GM21717 (cell line): ENCODE measurements around the gene SAMD11.
"Not testable (repeated sequence)": the region's sequence is repeated elsewhere in the genome, so short reads cannot be mapped to it uniquely, and the experiment has no call there.

Experiments
- ATAC-seq: cut with Tn5 transposase; IDR thresholded peaks from one replicate; pipeline ENCODE4 v1.9.1; 2021; ENCODE audit warnings: mild to moderate bottlenecking, moderate library complexity; ENCODE audit not compliant: unreplicated experiment

The SAMD11 gene

DNA sequence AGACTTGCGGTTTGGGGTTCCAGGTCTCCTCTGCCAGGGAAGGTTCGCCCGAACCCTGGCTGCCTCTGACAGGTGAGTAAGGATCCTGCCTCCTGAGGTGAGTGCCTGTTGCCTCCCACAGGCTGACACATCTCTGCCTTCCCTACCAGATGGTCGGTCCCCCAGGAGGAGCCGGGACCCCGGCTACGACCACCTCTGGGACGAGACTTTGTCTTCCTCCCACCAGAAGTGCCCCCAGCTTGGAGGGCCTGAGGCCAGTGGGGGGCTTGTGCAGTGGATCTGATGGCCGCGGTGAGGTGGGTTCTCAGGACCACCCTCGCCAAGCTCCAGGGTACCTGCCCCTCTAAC is 50.5 kb downstream of the SAMD11 start:
- ATAC-seq = no peak

DNA sequence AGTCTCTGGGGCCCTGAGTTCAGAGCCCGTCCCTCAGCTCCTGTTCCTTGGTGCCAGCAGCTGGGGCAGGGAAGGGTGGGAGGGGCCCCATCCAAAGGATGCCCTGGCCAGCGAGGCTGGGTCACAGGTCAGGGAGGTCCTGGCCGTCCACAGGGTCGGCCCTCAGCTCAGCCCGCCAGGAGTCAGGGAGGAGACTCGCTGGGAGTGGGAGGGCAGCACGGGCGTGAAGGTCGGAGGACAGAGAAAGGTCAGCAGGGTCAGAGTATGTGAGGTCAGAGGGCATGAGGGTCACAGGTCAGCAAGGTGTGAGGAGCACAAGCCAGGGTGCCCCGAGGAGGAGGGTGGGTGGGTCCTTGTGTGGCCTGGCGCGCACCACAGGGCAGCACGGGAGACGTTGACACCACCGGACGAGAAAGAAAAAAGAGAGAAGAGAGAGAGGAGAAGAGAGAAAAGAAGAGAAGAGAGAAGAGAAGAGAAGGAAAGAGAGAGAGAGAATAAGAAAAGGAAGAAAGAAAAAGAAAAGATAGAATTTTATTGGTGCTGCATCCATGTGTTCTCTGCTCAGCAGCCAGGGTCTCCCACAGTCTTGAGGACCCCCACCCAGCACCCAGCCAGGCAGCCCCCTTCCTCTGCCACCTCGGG is 51.1 kb downstream of the SAMD11 start:
- ATAC-seq = no peak

DNA sequence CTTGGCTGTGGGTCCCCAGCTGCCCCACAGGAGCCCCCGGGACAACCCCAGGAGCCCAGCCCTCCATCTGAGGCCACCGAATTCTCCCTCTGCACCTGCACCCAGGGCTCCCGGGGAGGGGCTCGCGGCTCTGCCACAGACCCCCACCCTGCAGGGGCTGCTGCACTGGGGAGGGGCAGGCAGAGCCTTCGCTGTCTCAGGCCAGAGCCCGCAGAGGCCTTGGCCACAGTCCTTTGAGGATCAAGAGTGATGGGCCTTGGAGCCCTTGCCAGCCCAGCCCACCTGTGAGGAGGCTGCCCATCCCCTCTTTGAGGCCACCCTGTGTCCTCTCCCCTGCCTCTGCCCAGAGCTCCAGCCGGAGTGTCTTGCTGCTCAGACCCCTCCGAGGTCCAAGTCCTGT is 51.6 kb downstream of the SAMD11 start:
- ATAC-seq = no peak

DNA sequence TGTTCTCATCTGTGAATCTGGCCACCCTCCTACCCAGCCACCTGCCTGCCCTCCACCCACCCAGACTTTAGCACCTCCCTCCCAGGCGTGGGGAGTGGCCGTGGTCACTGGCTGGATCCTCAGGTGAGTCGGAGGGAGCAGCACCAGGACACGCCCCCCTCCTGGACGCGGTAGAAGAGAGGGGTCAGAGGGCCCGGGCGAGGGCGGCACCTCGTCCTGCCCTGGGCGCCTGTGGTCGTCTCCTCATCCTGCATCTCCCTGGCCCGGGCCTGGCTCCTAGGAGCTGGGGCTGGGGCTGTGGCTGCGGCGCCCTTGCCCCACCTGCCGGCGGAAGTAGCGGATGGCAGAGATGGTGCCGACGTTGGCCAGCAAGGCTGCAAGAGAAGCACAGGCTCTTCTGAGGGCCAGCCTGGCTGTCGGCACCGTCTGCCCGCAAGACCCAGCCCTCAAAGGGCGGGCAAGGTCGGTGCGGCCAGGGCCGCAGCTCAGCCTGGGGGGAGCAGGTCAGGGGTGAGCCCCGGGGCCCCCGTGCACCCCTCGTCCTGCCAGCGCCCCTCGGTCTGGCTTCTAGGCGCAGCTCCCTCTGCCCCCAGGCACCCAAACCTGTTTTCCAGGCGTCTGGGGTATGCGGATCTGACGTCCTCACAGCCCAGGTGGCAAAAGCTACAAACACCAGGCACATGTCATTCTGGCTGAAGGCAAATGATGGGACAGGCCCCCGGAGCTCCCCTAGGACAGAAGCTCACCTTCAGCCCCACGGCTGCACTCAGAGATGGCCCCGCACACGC is 52.4 kb downstream of the SAMD11 start:
- no peak for ATAC-seq

DNA sequence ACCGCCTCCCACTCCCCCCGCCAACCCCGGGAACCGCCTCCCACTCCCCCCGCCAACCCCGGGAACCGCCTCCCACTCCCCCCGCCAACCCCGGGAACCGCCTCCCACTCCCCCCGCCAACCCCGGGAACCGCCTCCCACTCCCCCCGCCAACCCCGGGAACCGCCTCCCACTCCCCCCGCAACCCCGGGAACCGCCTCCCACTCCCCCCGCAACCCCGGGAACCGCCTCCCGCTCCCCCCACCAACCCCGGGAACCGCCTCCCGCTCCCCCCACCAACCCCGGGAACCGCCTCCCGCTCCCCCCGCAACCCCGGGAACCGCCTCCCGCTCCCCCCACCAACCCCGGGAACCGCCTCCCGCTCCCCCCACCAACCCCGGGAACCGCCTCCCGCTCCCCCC is 53.1 kb downstream of the SAMD11 start:
- ATAC-seq = not testable (repeated sequence)

DNA sequence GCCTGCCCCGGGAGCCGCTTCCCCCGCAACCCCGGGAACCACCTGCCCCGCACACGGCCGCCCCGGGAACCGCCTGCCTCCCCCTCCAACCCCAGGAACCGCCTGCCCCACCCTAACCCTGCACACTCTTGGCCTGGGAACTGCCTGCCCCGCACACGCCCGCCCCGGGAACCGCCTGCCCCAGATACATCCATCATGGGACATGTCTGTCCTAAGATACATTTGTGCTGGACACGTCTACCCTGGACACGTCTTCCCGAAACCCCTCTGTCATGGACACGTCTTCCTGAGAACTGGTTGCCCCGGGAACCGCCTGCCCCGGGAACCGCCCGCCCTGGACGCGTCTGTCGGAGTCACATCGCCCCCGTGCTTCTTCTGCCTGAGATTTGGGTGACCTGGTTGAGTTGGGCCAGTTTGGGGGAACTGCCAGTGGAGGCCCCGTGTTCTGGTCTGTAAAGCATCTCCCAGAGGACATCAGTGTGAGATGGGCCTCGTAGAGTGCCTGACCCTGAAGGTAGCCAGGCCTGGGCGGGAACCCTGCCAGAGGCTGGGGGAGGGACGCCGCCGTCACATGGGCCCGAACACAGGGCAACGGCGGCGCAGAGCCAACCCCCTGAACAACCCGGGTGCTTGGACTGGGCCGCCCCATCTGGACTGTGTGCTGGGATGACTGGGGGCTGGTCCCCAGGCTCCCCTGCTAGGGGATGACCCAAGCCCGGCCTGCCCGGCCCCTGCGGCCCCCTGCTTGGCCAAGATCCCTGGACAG is 54.5 kb downstream of the SAMD11 start:
- no peak for ATAC-seq

DNA sequence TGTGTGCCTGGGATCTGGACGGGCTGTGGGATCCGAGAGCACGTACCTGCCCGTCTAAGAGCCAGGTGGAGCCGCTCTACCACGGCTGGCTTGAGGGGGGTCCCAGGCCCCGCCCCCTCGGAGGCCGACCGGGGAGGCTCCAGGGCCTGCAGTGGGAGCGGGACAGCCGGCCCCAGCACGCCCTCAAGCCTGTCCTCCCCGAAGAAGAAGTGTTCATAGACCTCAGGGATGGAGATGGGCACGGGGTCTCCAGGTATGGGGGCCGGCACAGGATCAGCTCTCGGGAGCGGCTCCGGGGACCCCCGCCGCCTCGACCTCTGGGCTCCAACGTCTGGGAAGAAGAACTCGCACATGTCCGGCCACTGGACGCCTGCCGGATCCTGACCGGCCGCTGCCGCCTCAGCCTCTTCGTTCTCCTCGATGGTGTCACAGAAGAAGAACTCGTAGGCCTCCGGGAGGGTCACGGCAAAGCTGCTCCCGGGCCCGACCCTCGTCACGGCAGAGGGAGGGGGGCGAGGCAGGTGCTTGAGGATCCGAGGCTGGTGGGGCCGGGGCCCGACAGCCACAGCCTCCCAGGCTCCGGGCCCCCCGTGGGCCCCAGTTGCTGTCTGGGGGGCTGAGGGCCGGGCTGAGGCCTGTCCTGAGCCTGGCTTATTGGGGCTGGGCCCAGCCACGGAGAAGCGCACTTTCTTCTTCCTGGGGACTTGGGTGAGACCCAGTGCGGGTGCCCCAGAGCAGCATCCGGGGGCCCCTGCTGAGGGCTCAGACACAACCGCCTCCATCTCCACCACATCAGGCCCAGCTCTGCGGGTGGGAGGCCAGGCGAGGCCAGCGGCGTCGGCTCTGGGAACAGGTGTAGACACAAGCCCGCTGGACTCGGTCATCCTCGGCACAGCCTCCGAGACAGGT is 55.4 kb downstream of the SAMD11 start:
- ATAC-seq = no peak

DNA sequence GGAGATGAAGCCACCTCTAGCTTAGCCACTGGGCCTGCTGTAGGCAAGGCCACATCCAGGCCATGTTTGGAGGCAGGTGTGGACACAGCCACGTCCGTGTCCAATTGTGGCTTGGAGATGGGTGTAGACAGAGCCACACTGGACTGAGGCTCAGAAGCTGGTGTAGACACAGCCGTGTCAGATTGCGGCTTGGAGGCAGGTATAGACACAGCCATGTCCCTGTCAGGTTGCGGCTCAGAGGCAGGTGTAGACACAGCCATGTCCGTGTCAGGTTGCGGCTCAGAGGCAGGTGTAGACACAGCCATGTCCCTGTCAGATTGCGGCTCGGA is 56.0 kb downstream of the SAMD11 start:
- no peak for ATAC-seq

DNA sequence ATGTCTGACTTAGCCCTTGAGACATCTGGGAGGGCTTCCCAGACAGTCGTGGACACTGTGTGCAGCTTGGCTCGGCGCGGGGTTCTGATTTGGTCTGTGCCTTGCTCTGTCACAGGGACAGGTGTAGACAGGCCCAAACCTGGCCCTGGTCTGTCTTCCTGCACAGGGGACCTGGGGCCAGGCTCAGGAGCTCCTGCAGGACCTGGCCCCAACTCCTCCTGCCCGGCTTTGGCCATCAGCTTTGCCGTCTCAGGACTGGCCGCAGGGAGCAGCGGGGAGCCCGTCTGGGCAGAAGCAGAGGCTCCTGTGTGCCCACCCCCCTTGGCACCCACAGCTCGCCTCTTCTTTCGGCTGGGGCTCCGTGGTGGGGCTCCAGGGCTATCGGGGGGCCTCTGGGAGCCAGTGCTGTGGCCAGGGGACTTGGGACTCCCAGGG is 56.4 kb downstream of the SAMD11 start:
- no peak for ATAC-seq

DNA sequence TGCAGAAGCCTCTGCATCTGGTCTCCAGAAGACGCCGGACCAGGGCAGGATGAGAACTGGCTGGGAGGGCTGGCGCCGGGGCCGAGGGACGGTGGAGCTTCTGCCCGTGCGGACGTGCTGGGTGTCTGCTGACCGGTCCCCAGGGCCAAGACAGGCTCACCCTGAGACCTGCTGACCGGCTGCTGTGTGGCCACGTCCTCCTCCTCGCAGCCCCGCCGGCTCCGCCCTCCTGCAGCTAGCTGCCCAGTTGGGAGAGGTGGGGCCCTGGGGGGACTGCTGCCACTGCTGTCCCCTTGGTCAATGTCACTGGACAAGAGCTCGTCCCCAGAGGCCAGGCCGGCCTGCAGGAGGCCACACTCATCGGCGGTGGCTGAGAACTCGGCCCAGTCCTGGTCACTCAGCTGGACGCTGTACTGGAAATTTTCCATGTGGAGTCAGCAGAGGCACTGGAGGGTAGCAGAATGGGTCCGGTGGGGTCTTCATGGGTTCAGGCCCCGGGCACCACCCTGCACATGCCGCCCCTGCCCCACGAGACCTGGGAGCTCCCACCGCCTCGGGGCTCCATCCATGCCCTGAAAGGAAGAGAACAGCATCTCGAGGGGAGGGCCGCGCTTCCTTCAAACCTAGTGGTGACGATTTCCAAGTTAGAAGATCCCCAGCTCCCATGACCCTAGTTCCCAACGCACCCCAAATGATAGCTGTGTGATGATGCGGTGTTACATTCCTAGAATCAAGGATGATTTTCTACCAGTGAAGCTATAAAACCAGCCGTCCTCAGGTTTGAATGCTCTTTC is 57.1 kb downstream of the SAMD11 start:
- no peak for ATAC-seq

DNA sequence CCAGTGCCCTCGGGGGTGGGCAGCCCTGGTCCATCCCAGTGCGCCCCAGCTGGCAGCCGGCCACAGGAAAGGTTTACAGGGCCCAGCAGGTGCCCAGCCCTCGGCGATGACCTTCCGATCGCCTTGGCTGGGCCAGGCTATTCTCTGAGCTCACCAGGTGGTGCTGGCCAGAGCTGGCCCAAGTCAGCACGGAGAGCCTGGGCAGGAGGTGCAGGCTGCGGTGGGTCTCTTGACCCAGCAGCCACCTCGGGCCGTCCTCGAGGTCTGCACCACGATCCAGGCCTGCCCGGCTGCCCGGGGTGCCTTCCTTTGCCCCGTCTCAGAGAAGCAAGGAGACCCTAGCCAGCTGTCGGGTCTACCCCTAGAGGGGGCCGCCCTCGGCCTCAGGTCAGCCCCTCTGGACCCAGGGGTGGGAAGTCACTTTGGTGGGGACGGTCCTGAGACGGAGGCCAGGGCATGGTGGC is 57.8 kb downstream of the SAMD11 start:
- ATAC-seq = no peak

DNA sequence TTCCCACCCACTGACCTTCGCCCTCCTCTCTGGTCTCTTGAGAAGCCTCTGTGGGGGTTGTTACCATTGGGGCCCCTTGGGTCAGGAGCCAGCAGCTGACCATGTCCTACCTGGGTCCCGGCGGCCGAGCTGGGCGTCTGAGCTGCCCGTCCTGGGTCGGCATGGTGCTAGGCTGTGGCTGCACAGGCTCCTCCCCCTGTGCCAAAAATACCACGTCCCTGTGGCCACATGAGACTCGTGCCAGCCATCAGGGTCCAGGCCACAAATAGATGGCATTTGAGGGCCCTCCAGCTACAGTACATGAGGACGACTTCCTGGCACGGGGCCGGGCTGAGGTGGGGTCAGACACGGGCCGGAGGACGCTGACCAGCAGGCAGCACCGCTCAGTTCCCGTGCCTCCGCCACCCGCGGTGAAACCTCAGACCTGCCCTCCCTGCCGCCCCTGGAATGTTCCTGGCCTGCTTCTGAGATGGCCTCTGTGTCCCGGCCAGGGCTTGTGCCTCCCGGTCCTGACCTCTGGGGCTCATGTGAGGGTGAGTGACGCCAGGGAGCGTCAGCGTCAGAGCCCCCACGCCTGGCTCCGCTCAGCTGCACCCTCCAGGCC is 58.3 kb downstream of the SAMD11 start, which contains the start of gene PERM1:
Gene PERM1, minus strand, starts transcription at position 139 of the 604 bp plus-strand sequence. CDS start 1,064 bp downstream, outside the sequence.
- no peak for ATAC-seq

DNA sequence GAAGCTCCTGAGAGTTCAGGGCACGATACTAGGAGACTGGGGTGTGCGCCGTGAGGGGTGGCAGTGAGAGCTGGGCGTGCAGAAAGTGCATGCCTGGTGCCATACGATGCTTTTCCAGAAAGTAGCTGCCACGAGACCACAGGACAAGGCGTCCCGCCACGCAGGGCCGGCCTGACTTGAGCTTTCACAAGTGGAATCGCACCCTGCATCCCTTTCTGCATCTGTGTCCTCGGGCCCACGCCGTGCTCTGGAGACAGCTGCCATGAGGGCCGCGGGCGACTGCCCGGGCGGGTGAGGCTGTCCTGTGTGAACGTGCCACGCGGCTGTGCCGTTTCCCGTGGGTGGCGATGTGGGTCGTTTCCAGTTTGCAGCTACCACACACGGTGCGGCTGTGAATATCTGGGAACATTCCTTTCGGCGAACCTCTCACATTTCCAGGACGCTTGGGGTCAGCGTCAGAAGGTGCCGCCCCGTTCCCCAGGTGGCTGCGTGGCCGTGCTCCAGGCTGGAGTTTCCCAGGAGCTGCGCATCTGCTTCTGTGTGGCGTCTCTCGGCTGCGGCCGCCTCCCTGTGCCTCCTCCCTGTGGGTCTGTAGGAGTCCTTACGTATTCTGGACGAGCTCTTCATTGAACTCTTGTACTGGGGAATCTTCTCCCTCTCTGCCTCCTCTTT is 59.2 kb downstream of the SAMD11 start:
- ATAC-seq = no peak

DNA sequence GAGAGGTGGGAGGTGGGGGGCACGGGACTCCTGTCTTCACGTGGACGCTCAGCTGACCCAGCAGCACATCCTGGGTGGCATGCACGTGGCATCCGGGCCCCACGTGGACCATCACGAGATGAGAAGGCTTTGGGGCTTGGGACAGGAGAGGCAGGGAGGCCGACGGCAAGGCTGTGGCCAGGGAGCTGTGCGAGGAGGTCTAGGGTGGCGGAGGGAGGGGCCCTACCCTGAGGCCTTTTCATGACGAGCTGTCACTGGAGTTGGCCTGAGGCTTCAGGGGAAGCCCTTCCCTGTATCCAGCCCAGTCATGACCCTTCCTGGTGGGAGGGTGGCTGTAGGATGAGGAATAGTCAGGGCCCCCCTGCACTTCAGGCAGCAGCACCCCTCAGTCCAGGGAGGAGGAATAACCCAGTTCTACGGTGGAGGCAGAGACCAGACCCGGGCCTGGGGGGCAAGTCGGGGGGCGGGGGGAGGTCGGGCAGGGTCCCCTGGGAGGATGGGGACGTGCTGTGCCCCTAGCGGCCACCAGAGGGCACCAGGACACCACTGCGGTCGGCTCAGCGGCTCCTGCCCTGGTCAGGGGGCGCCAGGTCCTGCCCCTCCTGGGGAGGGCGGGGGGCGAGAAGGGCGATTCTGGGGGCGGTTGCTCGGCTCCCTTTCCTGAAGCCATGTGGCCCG is 60.2 kb downstream of the SAMD11 start:
- ATAC-seq = no peak

DNA sequence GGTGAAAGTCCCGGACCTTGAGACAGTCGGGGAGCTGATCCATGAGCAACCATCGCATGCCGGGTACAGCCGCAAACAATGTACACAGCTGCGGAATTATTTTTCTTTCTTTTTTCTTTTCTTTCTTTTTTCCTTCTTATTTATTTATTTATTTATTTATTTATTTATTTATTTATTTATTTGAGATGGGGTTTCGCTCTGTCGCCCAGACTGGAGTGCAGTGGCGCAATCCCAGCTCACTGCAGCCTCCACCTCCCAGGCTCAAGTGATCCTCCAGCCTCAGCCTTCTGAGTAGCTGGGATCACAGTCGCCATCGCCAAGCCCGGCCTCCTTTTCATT is 60.7 kb downstream of the SAMD11 start:
- ATAC-seq = no peak

DNA sequence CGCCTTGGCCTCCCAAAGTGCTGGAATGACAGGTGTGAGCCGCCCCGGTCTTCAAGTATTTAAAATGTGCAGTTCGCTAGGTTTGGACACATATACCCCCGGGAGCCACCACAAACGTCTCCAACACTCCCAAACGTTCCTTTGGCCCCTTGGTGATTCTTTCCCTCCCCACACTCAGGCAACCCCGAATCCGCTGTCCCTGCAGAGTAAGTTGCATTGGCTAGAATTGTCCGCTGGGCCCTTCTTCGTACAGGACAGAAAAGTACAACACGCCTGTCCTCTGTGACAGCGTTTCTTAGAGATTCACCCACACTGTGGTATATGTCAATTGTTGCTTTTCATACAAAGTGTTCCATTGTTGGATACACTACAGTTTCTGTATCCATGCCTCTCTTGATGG is 61.4 kb downstream of the SAMD11 start:
- no peak for ATAC-seq

DNA sequence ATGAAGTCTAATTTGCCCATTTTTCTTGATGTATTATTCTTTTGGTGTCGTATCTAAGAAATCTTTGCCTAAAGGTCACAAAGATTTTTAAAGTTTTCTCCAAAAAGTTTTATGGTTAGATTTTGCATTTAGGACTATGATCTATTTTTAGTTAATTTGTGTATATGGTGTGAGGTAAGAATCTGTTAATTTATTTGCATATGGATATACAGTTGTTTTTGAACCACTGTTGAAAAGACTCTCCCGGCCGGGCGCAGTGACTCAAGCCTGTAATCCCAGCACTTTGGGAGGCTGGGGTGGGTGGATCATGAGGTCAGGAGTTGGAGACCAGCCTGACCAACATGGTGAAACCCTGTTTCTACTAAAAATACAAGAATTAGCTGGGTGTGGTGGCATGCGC is 64.3 kb downstream of the SAMD11 start:
- ATAC-seq = not testable (repeated sequence)

DNA sequence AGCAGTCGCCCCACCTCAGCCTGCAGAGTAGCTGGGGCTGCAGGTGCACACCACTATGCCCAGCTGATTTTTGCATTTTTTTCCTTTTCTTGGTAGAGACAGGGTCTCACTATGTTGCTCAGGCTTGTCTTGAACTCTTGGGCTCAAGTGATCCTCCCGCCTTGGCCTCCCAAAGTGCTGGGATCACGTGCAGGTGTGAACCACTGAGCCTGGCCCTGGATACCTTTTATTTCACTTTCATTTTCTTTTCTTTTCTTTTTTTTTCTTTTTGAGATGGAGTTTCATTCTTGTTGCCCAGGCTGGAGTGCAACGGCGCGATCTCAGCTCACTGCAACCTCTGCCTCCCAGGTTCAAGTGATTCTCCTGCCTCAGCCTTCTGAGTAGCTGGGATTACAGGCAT is 67.6 kb downstream of the SAMD11 start:
- not testable (repeated sequence) for ATAC-seq

DNA sequence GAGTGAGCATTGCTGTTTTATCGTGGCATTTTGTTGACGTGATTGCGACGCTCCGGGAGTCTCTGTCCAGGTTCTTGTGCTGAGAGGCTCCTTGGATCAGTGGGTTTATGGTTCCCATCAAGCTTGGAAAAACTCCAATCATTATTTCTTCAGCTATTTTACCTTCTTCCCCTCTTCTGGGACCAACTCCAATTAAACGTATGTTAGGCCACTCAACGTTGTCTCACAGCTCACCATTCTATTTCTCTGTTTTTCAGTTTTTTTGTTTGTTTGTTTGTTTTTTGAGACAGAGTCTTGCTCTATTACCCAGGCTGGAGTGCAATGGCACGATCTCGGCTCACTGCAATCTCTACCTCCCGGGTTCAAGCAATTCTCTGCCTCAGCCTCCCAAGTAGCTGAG is 68.2 kb downstream of the SAMD11 start:
- ATAC-seq = no peak
